CD4-positive, alpha-beta T cell treated with Interleukin-2 at 100 ng/mL for 4 hours (primary cell): ENCODE data around the gene NHLH1.

Experiments used
- DNase-seq: peaks from one replicate; pipeline ENCODE4 v3.0.0-alpha.2; 2020; ENCODE audit warnings: low spot score

The NHLH1 gene

DNA sequence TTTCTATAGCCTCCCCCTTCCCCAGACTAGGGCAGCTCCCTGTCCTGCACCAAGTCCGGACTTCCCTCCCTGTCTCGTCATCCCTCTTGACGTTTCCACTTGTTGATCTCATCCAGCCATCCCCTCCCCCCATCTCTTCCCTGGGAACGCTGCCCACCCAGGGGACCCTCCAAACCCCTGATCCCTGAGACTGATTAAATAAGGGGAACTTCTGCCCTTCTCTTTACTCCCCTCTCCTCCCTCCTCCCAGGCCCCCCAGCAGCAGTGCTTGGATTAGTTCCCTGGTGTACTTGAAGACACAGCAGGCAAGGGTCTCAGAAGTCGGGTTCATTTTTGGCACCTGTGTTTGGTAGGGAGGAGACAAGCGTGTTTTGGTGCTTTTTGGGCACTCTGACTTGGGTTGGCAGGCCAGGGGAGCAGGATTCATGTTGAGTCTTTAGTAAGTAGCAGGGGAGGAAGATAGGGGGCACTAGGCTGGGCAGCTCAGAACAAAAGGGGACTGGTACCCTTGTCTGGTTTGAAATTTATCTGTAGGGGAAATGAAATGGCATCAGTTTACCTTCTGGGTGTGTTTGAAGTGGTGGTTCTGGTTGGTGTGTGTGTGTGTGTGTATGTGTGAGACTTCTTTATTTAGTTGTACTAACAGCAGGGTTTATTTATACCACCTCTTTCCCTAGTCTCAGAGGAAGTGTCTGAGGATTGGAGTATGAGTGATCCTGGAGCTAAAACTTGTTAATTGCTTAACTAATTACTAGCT lies 44.6 kb downstream of the NHLH1 start:
- DNase-seq = no peak

DNA sequence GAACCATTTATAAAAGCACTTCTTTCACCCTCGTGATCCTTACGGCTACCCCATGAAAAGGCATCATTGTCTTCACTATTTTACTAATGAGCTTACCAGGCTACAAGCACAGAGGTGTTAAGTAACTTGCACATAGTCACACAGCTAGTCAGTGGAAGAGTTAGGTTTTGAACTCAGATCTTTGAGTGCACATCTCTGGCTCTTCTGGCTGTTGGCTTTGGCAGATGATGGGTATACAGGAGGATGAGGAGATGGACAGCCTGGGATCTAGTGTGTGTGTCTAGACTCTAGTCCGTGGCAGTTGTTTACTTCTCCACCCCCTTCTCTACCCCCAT lies 45.1 kb downstream of the NHLH1 start:
- DNase-seq = no peak

DNA sequence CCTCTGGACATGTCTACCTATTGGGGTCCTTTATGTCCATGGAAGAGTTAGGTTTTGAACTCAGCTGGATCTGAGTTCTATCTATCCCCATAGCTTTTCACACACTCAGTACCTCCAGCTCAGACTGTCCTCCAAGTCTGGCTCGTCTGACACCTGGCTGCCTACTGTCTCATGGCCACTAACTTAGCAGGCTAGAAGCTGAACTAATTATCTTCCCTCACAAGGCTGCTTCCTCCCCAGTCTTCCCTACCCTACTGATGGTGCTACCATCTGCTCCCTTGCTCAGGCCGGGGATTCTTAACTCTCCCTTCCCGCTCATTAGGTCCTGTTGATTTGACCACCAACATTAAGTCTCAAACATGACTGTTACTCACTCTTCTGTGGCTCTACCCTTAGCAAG lies 46.8 kb downstream of the NHLH1 start:
- DNase-seq = no peak

DNA sequence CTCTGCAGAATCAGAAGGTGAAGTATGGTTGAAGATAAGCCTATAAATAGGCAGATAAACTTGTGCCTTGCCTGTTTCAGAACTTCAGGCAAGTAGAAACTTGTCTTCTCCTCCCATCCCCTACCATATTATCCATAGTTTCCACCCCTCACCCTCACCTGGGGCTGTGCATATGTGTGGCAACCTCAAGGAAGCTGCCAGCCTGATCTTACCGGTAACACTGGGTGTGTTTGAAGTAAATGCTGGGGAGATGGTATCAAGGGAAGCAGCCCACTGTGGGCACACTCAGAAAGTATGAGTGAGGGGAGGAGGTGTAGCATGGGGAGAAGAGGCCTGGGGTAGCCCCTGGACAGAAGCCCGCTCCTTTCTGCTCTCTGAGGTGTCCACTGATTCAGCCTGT lies 48.0 kb downstream of the NHLH1 start:
- no peak for DNase-seq

DNA sequence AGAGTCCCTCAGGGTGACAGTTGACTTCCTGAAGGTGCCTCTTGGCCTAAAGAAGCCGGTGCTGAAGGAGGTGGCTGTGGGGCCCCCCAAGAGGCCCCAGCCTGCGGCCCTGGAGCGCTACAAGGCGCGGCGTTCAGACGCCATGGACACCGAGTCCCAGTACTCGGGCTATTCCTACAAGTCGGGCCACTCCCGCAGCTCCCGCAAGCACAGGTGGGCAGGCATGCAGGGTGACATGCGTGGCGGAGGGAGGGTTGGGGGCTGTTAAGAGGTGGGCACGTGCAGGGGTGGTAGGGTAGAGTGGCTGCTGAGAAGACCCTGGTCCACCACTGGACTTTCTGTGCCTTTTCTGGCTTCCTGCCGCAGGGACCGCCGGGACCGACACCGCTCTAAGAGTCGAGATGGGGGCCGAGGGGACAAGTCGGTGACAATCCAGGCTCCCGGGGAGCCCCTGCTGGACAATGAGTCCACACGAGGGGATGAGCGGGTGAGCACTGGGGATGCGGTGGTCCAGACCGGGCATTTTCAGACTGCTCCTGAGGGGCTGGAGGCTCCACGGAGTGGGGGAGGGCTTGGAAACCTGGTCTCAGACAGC lies 48.9 kb downstream of the NHLH1 start:
- DNase-seq = no peak

- no peak for DNase-seq
These were observed 49.5 kb downstream of the NHLH1 start for GRCh38 chr1:160416369-160416768.

DNA sequence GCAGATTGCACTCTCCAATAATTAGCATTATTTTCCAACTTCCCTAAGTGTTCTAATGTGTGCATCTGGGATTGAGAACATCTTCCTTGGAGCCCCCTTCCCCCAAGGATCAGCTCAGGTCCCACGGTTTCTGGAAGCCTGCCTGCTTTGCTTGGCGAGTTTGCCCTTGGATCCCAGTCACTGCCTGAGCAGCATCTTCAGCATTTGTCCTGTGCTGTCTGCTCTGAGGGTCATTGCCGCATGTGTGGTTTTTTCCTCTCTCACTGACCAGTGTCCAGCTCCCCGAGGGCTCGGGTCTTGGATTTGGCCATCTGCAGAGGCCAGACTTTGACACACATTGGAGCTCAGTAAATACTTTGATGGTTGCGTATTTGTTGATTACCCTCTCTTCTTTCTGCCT lies 51.6 kb downstream of the NHLH1 start:
- no peak for DNase-seq

DNA sequence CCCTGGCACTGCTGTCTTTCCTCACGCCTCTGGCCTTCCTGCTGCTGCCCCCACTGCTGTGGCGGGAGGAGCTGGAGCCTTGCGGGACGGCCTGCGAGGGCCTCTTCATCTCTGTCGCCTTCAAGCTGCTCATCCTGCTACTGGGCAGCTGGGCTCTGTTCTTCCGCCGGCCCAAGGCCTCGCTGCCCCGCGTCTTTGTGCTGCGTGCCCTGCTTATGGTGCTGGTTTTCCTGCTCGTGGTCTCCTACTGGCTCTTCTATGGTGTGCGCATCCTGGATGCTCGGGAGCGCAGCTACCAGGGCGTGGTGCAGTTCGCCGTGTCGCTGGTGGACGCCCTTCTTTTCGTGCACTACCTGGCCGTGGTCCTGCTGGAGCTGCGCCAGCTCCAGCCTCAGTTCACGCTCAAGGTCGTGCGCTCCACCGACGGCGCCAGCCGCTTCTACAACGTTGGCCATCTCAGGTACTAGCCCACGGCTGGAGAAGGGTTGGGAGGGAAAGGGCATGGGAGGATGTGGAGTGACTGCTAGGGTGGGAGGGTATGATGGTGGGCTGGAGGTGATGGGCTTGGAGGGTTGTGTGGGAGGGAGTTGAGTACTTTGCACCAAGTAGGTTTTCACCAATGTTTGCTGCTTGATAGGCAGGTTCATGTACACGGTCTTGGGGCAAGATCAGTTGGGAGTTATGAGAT lies 52.4 kb downstream of the NHLH1 start:
- no peak for DNase-seq

DNA sequence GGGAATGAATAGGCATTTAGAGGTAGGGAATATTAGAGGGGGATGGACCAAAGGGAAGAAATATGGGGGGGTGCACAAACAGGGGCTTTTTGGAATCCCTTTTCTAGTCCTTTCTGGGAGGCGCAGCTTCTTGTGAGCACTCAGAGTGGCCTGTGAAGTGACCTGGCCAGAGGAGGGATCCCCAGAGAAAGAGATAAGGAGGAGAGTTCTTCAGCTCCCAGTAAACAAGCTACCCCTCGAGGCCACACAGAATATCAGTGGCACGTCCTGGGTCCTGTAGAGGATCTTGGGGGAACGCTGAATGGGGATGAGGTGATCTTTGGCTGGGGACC lies 52.9 kb downstream of the NHLH1 start:
- DNase-seq = no peak

DNA sequence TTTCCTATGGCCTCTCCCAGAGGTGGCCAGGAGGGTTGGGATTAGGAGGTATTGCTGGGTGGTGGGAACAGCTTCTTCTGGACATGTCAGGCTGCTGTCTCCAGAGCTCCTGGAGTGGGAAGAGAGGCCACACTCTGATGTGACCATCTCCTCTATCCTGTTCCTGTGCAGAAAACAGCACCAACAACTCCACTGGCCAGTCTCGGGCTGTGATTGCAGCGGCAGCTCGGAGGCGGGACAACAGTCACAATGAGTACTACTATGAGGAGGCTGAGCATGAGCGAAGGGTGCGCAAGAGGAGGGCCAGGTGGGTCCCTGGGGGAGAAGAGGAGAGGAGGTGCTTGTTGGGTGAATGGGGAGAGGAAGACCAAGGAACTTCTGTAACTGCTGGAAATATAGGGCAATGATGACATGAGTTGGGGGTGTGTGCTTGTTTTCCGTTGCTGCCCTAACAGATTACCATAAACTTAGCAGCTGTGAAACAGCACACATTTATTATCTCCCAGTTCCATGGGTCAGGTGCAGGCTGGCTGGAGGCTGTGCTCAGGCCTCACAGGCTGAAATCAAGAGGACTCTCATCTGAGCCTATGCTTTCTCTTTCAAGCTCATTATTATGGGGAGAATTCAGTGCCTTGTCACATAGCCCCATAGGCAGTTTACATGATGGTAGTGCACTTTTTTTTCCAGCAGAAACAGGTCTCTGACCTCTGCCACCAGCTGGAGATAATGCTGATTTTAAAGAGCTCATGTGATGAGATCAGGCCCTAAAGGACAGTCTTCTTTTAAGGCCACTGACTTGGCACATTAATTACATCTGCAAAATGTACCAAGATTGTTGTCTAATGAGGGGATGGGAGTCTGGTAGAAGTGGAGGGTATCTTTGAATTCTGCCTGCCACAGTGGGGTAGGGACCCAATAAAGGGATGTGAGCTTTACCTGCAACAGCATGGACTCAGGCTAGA lies 54.3 kb downstream of the NHLH1 start:
- no peak for DNase-seq

- no peak for DNase-seq
These were observed 55.0 kb downstream of the NHLH1 start for GRCh38 chr1:160421881-160422280.
